Measurements from ENCODE around the gene BICDL1. TPM values are rescaled to one million over a fixed set of nuclear protein-coding genes. Genes with fewer than 3 reads are reported as not detected.

The BICDL1 gene
- total and polyA plus RNA-seq, 2 donors from 2014 or later: 60.5 to 101 TPM

GRCh38 chr12:120125029-120125428 lies 136.0 kb downstream of the BICDL1 start:
- Histone ChIP-seq H3K36me3 (ENCODE audit: control insufficient read depth in 2 of 3, insufficient read depth in 3 of 3, low read length in 3 of 3) (peaks cover 0 to 28% (median 18%) of the 10 kb centered on the region in 3 donors), H3K4me3 (ENCODE audit: low read length in 3 of 3) (no peak overlapping the region), H3K9ac (ENCODE audit: low read length in 3 of 3) (no peak overlapping the region), H3K27ac (ENCODE audit: low read depth in 2 of 2, low read length in 2 of 2) (no peak overlapping the region), H3K4me1 (ENCODE audit: control insufficient read depth in 2 of 3, insufficient read depth in 2 of 3, low read depth in 1 of 3, low read length in 3 of 3) (no peaks in the 10 kb centered on the region), H3K9me3 (ENCODE audit: control insufficient read depth in 2 of 3, insufficient read depth in 1 of 3, low read length in 3 of 3) (no peaks in the 10 kb centered on the region), H3K27me3 (ENCODE audit: control insufficient read depth, insufficient read depth, low read length) (no peaks in the 10 kb centered on the region)
- intact Hi-C loops (cut with DNase I): no loop called here
- TF ChIP-seq CTCF (IDR thresholded peaks at IDR 0.05; ENCODE audit: borderline replicate concordance, extremely low read depth, insufficient read depth): no peak
- DNase-seq (no peak), FAIRE-seq (no peak)

GRCh38 chr12:120125792-120126634 lies 137.0 kb downstream of the BICDL1 start:
- H3K9me3 ChIP-seq (ENCODE audit: control insufficient read depth in 2 of 3, insufficient read depth in 1 of 3, low read length in 3 of 3): no peaks in the 10 kb centered on the region
- H3K36me3 ChIP-seq (ENCODE audit: control insufficient read depth in 2 of 3, insufficient read depth in 3 of 3, low read length in 3 of 3): peaks cover 3 to 38% (median 23%) of the 10 kb centered on the region in 3 donors
- no peak for TF ChIP-seq CTCF (IDR thresholded peaks at IDR 0.05; ENCODE audit: borderline replicate concordance, extremely low read depth, insufficient read depth)
- FAIRE-seq (no peak), DNase-seq (no peak)
- no peaks in the 10 kb centered on the region for H3K4me1 ChIP-seq (ENCODE audit: control insufficient read depth in 2 of 3, insufficient read depth in 2 of 3, low read depth in 1 of 3, low read length in 3 of 3)
- H3K4me3 ChIP-seq (ENCODE audit: low read length in 3 of 3): no peak overlapping the region
- no peaks in the 10 kb centered on the region for H3K27me3 ChIP-seq (ENCODE audit: control insufficient read depth, insufficient read depth, low read length)
- peak overlapping the region in 1 of 2 donors; percentile 26 for H3K27ac ChIP-seq (ENCODE audit: low read depth in 2 of 2, low read length in 2 of 2)
- intact Hi-C loops (cut with DNase I): no loop called here
- H3K9ac ChIP-seq (ENCODE audit: low read length in 3 of 3): no peak overlapping the region

GRCh38 chr12:120126635-120127005 lies 137.6 kb downstream of the BICDL1 start:
- intact Hi-C loops (cut with DNase I): no loop called here
- Histone ChIP-seq H3K4me1 (ENCODE audit: control insufficient read depth in 2 of 3, insufficient read depth in 2 of 3, low read depth in 1 of 3, low read length in 3 of 3) (no peaks in the 10 kb centered on the region), H3K9me3 (ENCODE audit: control insufficient read depth in 2 of 3, insufficient read depth in 1 of 3, low read length in 3 of 3) (no peaks in the 10 kb centered on the region), H3K27ac (ENCODE audit: low read depth in 2 of 2, low read length in 2 of 2) (peak overlapping the region in 1 of 2 donors; percentile 26), H3K9ac (ENCODE audit: low read length in 3 of 3) (no peak overlapping the region), H3K27me3 (ENCODE audit: control insufficient read depth, insufficient read depth, low read length) (no peaks in the 10 kb centered on the region), H3K36me3 (ENCODE audit: control insufficient read depth in 2 of 3, insufficient read depth in 3 of 3, low read length in 3 of 3) (peaks cover 3 to 44% (median 29%) of the 10 kb centered on the region in 3 donors), H3K4me3 (ENCODE audit: low read length in 3 of 3) (no peak overlapping the region)
- peak in 1 of 5 donors; percentile 45 for DNase-seq
- no peak for TF ChIP-seq CTCF (IDR thresholded peaks at IDR 0.05; ENCODE audit: borderline replicate concordance, extremely low read depth, insufficient read depth)
- no peak for FAIRE-seq
